HG03469 (cell line): ENCODE measurements around the gene HS2ST1.
"Not testable (repeated sequence)": the region's sequence is repeated elsewhere in the genome, so short reads cannot be mapped to it uniquely, and the experiment has no call there.

ENCODE experiments used
- ATAC-seq: cut with Tn5 transposase; IDR thresholded peaks from one replicate; pipeline ENCODE4 v1.9.1; 2021; ENCODE audit warnings: mild to moderate bottlenecking, moderate library complexity, moderate number of reproducible peaks; ENCODE audit not compliant: unreplicated experiment

The HS2ST1 gene

GRCh38 chr1:87004857-87005256, 90.4 kb downstream of the HS2ST1 start:
- ATAC-seq: no peak

GRCh38 chr1:87007323-87007722, 92.9 kb downstream of the HS2ST1 start:
- no peak for ATAC-seq

GRCh38 chr1:87013385-87013784, 99.0 kb downstream of the HS2ST1 start:
- not testable (repeated sequence) for ATAC-seq

GRCh38 chr1:87017998-87018672, 103.7 kb downstream of the HS2ST1 start:
- no peak for ATAC-seq

GRCh38 chr1:87023326-87023725, 108.9 kb downstream of the HS2ST1 start:
- no peak for ATAC-seq

- ATAC-seq: peak; percentile 57
Observed at GRCh38 chr1:87024936-87025540, 110.6 kb downstream of the HS2ST1 start.

GRCh38 chr1:87027561-87027960, 113.1 kb downstream of the HS2ST1 start:
- not testable (repeated sequence) for ATAC-seq

GRCh38 chr1:87028576-87028975, 114.1 kb downstream of the HS2ST1 start:
- no peak for ATAC-seq

GRCh38 chr1:87030740-87031690, 116.6 kb downstream of the HS2ST1 start:
- peak; percentile 88 for ATAC-seq

- no peak for ATAC-seq
Observed at GRCh38 chr1:87034351-87034750, 119.9 kb downstream of the HS2ST1 start.

- no peak for ATAC-seq
Observed at GRCh38 chr1:87039096-87039495, 124.7 kb downstream of the HS2ST1 start.

GRCh38 chr1:87042111-87042811, 127.8 kb downstream of the HS2ST1 start:
- no peak for ATAC-seq

GRCh38 chr1:87044424-87044823, 130.0 kb downstream of the HS2ST1 start:
- peak; percentile 24 for ATAC-seq

GRCh38 chr1:87044840-87045239, 130.4 kb downstream of the HS2ST1 start:
- ATAC-seq: peak; percentile 63

GRCh38 chr1:87045761-87046304, 131.4 kb downstream of the HS2ST1 start:
- no peak for ATAC-seq

- ATAC-seq: no peak
Observed at GRCh38 chr1:87046951-87047350, 132.5 kb downstream of the HS2ST1 start.

- no peak for ATAC-seq
Observed at GRCh38 chr1:87048237-87048636, 133.8 kb downstream of the HS2ST1 start.

GRCh38 chr1:87051965-87052364, 137.5 kb downstream of the HS2ST1 start:
- ATAC-seq: no peak

GRCh38 chr1:87052400-87052799, 138.0 kb downstream of the HS2ST1 start:
- no peak for ATAC-seq

GRCh38 chr1:87052961-87053360, 138.5 kb downstream of the HS2ST1 start:
- no peak for ATAC-seq

GRCh38 chr1:87053446-87053845, 139.0 kb downstream of the HS2ST1 start:
- ATAC-seq: no peak
